CD14-positive monocyte (primary cell): Measurements from ENCODE around the gene KTI12. TPM values are rescaled to one million over a fixed set of nuclear protein-coding genes. Genes with fewer than 3 reads are reported as not detected.

Experiments used
- DNase-seq, 3 donors: peaks; one replicate each; pipeline ENCODE4 v3.0.0-alpha.2; 2011 to 2022
- H2AFZ ChIP-seq: 2 replicates; pipeline ENCODE4 v1.6.0; 2012; ENCODE audit warnings: mild to moderate bottlenecking, low read depth, low read length, inconsistent platforms; ENCODE audit not compliant: insufficient read depth, poor library complexity, severe bottlenecking
- H3K27ac ChIP-seq, 2 donors: 1 replicate in 1 of 2; 2 replicates in 1 of 2; pipeline ENCODE4 v1.5.1; 2012 to 2013; ENCODE audit warnings: low read length in 2 of 2, control low read depth in 1 of 2, inconsistent platforms in 1 of 2, low read depth in 1 of 2, mild to moderate bottlenecking in 1 of 2
- H3K27me3 ChIP-seq, 2 donors: one replicate each; pipeline versions ENCODE4 v1.6.0 to v1.6.1; 2011 to 2013; ENCODE audit warnings: low read length in 2 of 2; ENCODE audit not compliant: control insufficient read depth in 2 of 2, insufficient read depth in 2 of 2
- H3K36me3 ChIP-seq, 2 donors: replicated peaks in 1 of 2; 1 replicate in 1 of 2; 2 replicates in 1 of 2; pipeline versions ENCODE4 v1.5.1 to v1.6.1; 2012 to 2013; ENCODE audit warnings: low read length in 2 of 2, control low read depth in 1 of 2, inconsistent platforms in 1 of 2, mild to moderate bottlenecking in 1 of 2; ENCODE audit not compliant: insufficient read depth in 2 of 2, control insufficient read depth in 1 of 2
- H3K4me1 ChIP-seq, 2 donors: 1 replicate in 1 of 2; 2 replicates in 1 of 2; pipeline versions ENCODE4 v1.5.1 to v1.6.1; 2012 to 2013; ENCODE audit warnings: low read length in 2 of 2, control low read depth in 1 of 2, inconsistent platforms in 1 of 2, mild to moderate bottlenecking in 1 of 2, moderate library complexity in 1 of 2; ENCODE audit not compliant: insufficient read depth in 2 of 2, control insufficient read depth in 1 of 2
- H3K4me2 ChIP-seq: replicated peaks from 2 replicates; pipeline ENCODE3; 2012; ENCODE audit warnings: low read length, moderate library complexity, mild to moderate bottlenecking; ENCODE audit not compliant: poor library complexity, severe bottlenecking; ENCODE audit errors: extremely low read depth
- H3K4me3 ChIP-seq, 3 experiments: fragments of 200-600 bp in 1 of 3; sonication (generic) in 1 of 3; replicated peaks in 1 of 3; 1 replicate in 2 of 3; 2 replicates in 1 of 3; pipeline ENCODE4 v1.5.1; 2011 to 2013; ENCODE audit warnings: low read length in 3 of 3, mild to moderate bottlenecking in 3 of 3, control low read depth in 2 of 3, low read depth in 2 of 3, inconsistent platforms in 1 of 3, moderate library complexity in 1 of 3
- H3K79me2 ChIP-seq: 2 replicates; pipeline ENCODE4 v1.6.0; 2012; ENCODE audit warnings: mild to moderate bottlenecking, control low read depth, inconsistent platforms, low read length, moderate library complexity; ENCODE audit not compliant: insufficient read depth
- H3K9ac ChIP-seq: 2 replicates; pipeline ENCODE4 v1.6.0; 2017; ENCODE audit warnings: low read length, mild to moderate bottlenecking; ENCODE audit not compliant: insufficient read depth, poor library complexity, severe bottlenecking
- H3K9me3 ChIP-seq, 2 donors: replicated peaks in 1 of 2; 1 replicate in 1 of 2; 2 replicates in 1 of 2; pipeline versions ENCODE4 v1.5.1 to v1.6.1; 2012 to 2013; ENCODE audit warnings: low read length in 2 of 2, control low read depth in 1 of 2; ENCODE audit not compliant: control insufficient read depth in 1 of 2, insufficient read depth in 1 of 2
- H4K20me1 ChIP-seq: 2 replicates; pipeline ENCODE4 v1.6.0; 2012; ENCODE audit warnings: mild to moderate bottlenecking, low read length, control low read depth, moderate library complexity; ENCODE audit not compliant: insufficient read depth
- H3K27ac Mint-ChIP-seq, 7 donors: one replicate each; pipeline ENCODE4 v1.8.0; 2020; ENCODE audit warnings: mild to moderate bottlenecking in 7 of 7, mixed read lengths in 7 of 7, moderate library complexity in 6 of 7, inconsistent platforms in 2 of 7
- H3K27me3 Mint-ChIP-seq, 3 donors: one replicate each; pipeline ENCODE4 v1.8.0; 2021 to 2022; ENCODE audit warnings: low read depth in 3 of 3, mild to moderate bottlenecking in 3 of 3, mixed read lengths in 3 of 3, moderate library complexity in 3 of 3, inconsistent platforms in 1 of 3
- H3K36me3 Mint-ChIP-seq, 2 donors: one replicate each; pipeline ENCODE4 v1.8.0; 2020; ENCODE audit warnings: mixed read lengths in 2 of 2, inconsistent platforms in 1 of 2, mild to moderate bottlenecking in 1 of 2
- H3K4me1 Mint-ChIP-seq: one replicate; pipeline ENCODE4 v1.8.0; 2020; ENCODE audit warnings: mild to moderate bottlenecking, mixed read lengths
- H3K4me3 Mint-ChIP-seq, 2 donors: one replicate each; pipeline ENCODE4 v1.8.0; 2020; ENCODE audit warnings: mild to moderate bottlenecking in 2 of 2, mixed read lengths in 2 of 2, moderate library complexity in 1 of 2
- H3K9me3 Mint-ChIP-seq, 7 donors: one replicate each; pipeline ENCODE4 v1.8.0; 2020 to 2022; ENCODE audit warnings: mixed read lengths in 7 of 7, mild to moderate bottlenecking in 6 of 7, moderate library complexity in 6 of 7, inconsistent platforms in 2 of 7
- WGBS: methylation state at CpG from one replicate; pipeline ENCODE4 v1.1.5; 2013; ENCODE audit warnings: missing lambda C conversion rate; ENCODE audit not compliant: insufficient coverage; 5-methylcytosine and 5-hydroxymethylcytosine counted together
- intact Hi-C, 2 donors: fragments of 100-400 bp; cut with micrococcal nuclease; formaldehyde crosslinking; loops; one replicate each; pipeline versions ENCODE4 v1.15.0 to v1.15.1; 2023
- polyA plus RNA-seq, 3 donors: library from polyadenylated mRNA; depleted of rRNA in 1 of 3; unstranded in 2 of 3; stranded (reverse) in 1 of 3; fragments of 300-500 nt in 2 of 3; fragments of >200 nt in 1 of 3; fragmentation: Illumina TruSeq in 2 of 3; gene quantifications; 1 replicate in 2 of 3; 2 replicates in 1 of 3; pipeline ENCODE4 v1.2.3, GENCODE V29; 2012 to 2021
- TF ChIP-seq, protein P1 (sequence below): fragments of 200-600 bp; IDR thresholded peaks from one replicate; pipeline ENCODE4 v1.8.0; 2022; ENCODE audit warnings: antibody characterized with exemption, mild to moderate bottlenecking

KTI12 gene
- polyA plus RNA-seq, 3 donors, result 6.4 to 18.2 (median 16.2) TPM

DNA sequence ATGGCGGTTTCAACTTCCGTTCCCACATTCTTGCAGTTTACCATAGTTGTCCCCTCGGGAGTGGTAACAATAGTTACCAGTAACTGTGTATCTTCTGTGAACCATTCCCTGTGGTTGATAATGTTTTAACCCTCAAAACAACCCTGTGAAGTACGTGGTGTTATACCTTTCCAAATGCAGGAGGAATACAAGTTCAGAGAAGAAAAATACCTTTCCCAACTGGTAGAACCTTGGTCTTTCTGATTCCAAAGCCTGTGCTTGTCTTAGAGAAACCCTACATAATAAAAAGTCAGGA lies 23.3 kb upstream of the KTI12 start:
- Mint-ChIP-seq H3K27me3 (no peaks in the 10 kb centered on the region), H3K27ac (peak overlapping the region; percentile 87 to 97 (median 96)), H3K36me3 (peaks cover 26 to 36% of the 10 kb centered on the region in 2 donors), H3K9me3 (no peaks in the 10 kb centered on the region), H3K4me3 (peak overlapping the region; percentile 96 to 98), H3K4me1 (peaks cover 44% of the 10 kb centered on the region)
- intact Hi-C loops, result loop anchor here (2.0 to 10.0 kb wide), 3 partner anchors 308 to 638 kb away; partner anchors contain the start of genes COA7 (in 1 of the 2), ORC1 (in 1 of the 2) and PRPF38A (in 1 of the 2)
- Histone ChIP-seq H3K9me3 (no peaks in the 10 kb centered on the region), H3K4me2 (peak overlapping the region; percentile 97), H3K4me1 (peaks cover 35 to 45% of the 10 kb centered on the region in 2 donors), H3K9ac (peak overlapping the region; percentile 81), H3K4me3 (peak overlapping the region; percentile 89 to 94 (median 92)), H4K20me1 (peaks cover 59% of the 10 kb centered on the region), H3K79me2 (peaks cover 96% of the 10 kb centered on the region), H3K27me3 (no peaks in the 10 kb centered on the region), H3K36me3 (peaks cover 23 to 28% of the 10 kb centered on the region in 2 donors), H3K27ac (peak overlapping the region; percentile 67 to 92), H2AFZ (peak overlapping the region; percentile 91)
- no CpG with 5 or more reads among the region's 4 CpGs for WGBS
- DNase-seq, result no peak
- TF ChIP-seq, protein P1, sequence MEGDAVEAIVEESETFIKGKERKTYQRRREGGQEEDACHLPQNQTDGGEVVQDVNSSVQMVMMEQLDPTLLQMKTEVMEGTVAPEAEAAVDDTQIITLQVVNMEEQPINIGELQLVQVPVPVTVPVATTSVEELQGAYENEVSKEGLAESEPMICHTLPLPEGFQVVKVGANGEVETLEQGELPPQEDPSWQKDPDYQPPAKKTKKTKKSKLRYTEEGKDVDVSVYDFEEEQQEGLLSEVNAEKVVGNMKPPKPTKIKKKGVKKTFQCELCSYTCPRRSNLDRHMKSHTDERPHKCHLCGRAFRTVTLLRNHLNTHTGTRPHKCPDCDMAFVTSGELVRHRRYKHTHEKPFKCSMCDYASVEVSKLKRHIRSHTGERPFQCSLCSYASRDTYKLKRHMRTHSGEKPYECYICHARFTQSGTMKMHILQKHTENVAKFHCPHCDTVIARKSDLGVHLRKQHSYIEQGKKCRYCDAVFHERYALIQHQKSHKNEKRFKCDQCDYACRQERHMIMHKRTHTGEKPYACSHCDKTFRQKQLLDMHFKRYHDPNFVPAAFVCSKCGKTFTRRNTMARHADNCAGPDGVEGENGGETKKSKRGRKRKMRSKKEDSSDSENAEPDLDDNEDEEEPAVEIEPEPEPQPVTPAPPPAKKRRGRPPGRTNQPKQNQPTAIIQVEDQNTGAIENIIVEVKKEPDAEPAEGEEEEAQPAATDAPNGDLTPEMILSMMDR, result no peak

DNA sequence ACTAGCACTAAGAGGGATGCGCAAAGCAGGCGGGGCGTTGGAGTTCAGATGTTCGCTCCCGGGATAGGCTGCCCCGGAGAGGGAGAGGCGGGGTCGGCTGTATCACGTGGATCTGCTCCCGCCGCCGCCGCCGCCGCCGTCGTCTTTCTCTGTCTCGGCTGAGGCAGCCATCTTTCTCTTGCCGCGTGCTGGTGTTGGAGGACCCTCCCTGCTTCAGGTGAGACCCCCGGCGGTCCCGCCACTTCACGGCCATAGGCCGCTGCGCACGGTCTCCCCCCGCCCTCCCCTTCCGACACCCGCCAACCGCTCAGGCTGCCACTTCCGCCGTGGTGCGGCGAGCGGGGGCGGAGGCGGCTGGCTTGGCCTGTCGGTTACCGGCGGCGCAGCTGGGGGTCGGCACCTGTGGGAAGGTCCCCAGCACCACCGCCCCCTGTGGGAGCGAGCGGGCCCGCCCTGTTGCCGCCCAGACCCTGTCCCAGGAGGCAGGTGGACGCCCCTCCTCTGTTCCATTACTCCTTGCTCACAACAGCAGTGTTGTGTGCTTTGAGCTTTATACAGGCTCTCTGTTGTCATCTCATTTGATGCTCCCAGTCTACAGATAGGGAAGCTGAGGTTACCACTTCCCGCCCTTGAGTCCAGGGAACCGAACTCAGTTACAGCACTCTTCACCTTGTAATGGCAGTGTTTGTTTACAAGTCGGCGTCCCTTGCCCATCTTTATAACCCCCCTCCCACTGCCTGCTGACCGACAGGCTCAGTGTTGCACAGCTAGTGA lies 22.7 kb upstream of the KTI12 start, which contains the start of gene BTF3L4:
TSS of gene BTF3L4 (plus strand) at position 133 of the 774 bp plus-strand sequence. CDS start 3,553 bp downstream, outside the sequence.
- no peaks in the 10 kb centered on the region for H3K27me3 Mint-ChIP-seq

More for the DNA sequence above, 22.7 kb upstream of the KTI12 start, which contains the start of gene BTF3L4:
- H2AFZ ChIP-seq, result peak within 1 kb of the TSS; percentile 91
- Mint-ChIP-seq H3K27ac (peak within 1 kb of the TSS; percentile 87 to 98 (median 96)), H3K4me3 (peak within 1 kb of the TSS; percentile 98 to 100), H3K9me3 (no peaks in the 10 kb centered on the region), H3K4me1 (peaks cover 44% of the 10 kb centered on the region), H3K36me3 (peaks cover 24 to 36% of the 10 kb centered on the region in 2 donors)
- 1% methylated on average over 49 of the region's 54 CpGs for WGBS
- peak; percentile 69 to 79 (median 75) for DNase-seq
- H3K79me2 ChIP-seq, result peaks cover 97% of the 10 kb centered on the region
- H3K27me3 ChIP-seq, result no peaks in the 10 kb centered on the region
- TF ChIP-seq, protein P1, result no peak
- peaks cover 62% of the 10 kb centered on the region for H4K20me1 ChIP-seq
- H3K4me1 ChIP-seq, result peaks cover 35 to 45% of the 10 kb centered on the region in 2 donors
- no peaks in the 10 kb centered on the region for H3K9me3 ChIP-seq
- intact Hi-C loops, result loop anchor here (2.0 to 10.0 kb wide), 3 partner anchors 308 to 638 kb away; partner anchors contain the start of genes COA7 (in 1 of the 2), ORC1 (in 1 of the 2) and PRPF38A (in 1 of the 2)
- H3K4me2 ChIP-seq, result peak within 1 kb of the TSS; percentile 97
- peak within 1 kb of the TSS; percentile 89 to 94 (median 92) for H3K4me3 ChIP-seq
- peak within 1 kb of the TSS; percentile 81 for H3K9ac ChIP-seq
- H3K27ac ChIP-seq, result peak within 1 kb of the TSS; percentile 87 to 92
- H3K36me3 ChIP-seq, result peaks cover 26 to 33% of the 10 kb centered on the region in 2 donors
